Smooth muscle cell (in vitro differentiated cells): ENCODE measurements around the gene PRR16. TPM values are rescaled to one million over a fixed set of nuclear protein-coding genes. Genes with fewer than 3 reads are reported as not detected.

Experiments used
- DNase-seq: peaks from one replicate; lab custom pipeline; 2025; ENCODE audit not compliant: unreplicated experiment; lab: John Stamatoyannopoulos, UW
- H2AFZ ChIP-seq: fragments of 200-600 bp; sonication (generic); 2 replicates; pipeline ENCODE4 v1.6.0; 2016; ENCODE audit warnings: antibody characterized with exemption, low read depth, mild to moderate bottlenecking
- H3F3A ChIP-seq: fragments of 200-600 bp; sonication (generic); 2 replicates; pipeline ENCODE4 v1.6.0; 2017; ENCODE audit warnings: antibody characterized with exemption, low read depth
- H3K27ac ChIP-seq: fragments of 200-600 bp; sonication (generic); 2 replicates; pipeline ENCODE4 v1.5.1; 2016; ENCODE audit warnings: low read depth, mild to moderate bottlenecking
- H3K27me3 ChIP-seq: fragments of 200-600 bp; sonication (generic); 2 replicates; pipeline ENCODE4 v1.6.1; 2016; ENCODE audit warnings: low read depth, mild to moderate bottlenecking
- H3K36me3 ChIP-seq: fragments of 200-600 bp; sonication (generic); 2 replicates; pipeline ENCODE4 v1.5.1; 2016; ENCODE audit warnings: low read depth
- H3K4me1 ChIP-seq: fragments of 200-600 bp; sonication (generic); 2 replicates; pipeline ENCODE4 v1.5.1; 2016; ENCODE audit warnings: low read depth
- H3K4me2 ChIP-seq: fragments of 200-600 bp; sonication (generic); 2 replicates; pipeline ENCODE4 v1.6.0; 2016; ENCODE audit warnings: mild to moderate bottlenecking
- H3K4me3 ChIP-seq: fragments of 200-600 bp; sonication (generic); 2 replicates; pipeline ENCODE4 v1.5.1; 2016; ENCODE audit warnings: mild to moderate bottlenecking
- H3K79me2 ChIP-seq: fragments of 200-600 bp; sonication (generic); 2 replicates; pipeline ENCODE4 v1.6.0; 2016; ENCODE audit warnings: low read depth, mild to moderate bottlenecking
- H3K9ac ChIP-seq: fragments of 200-600 bp; sonication (generic); 2 replicates; pipeline ENCODE4 v1.6.0; 2016; ENCODE audit warnings: low read depth
- H3K9me3 ChIP-seq: fragments of 200-600 bp; sonication (generic); replicated peaks from 2 replicates; pipeline ENCODE4 v1.5.1; 2016; ENCODE audit warnings: low read depth
- H4K20me1 ChIP-seq: fragments of 200-600 bp; sonication (generic); 2 replicates; pipeline ENCODE4 v1.6.0; 2016; ENCODE audit warnings: low read depth
- CTCF ChIP-seq: fragments of 200-600 bp; sonication (generic); IDR thresholded peaks from 2 replicates; pipeline ENCODE4 v1.5.1; 2017; ENCODE audit warnings: borderline replicate concordance, mild to moderate bottlenecking, antibody characterized with exemption; ENCODE audit not compliant: insufficient read depth, poor library complexity, severe bottlenecking
- WGBS: methylation state at CpG from one replicate; pipeline ENCODE4 v1.1.7; 2016; ENCODE audit warnings: low lambda C conversion rate; 5-methylcytosine and 5-hydroxymethylcytosine counted together
- polyA plus RNA-seq: library from polyadenylated mRNA; unstranded; fragments of >200 nt; fragmentation: Nextera tagmentation; extraction: Ambion mirVana; gene quantifications from 2 replicates; pipeline ENCODE4 v1.2.1, GENCODE V29; 2016
- total RNA-seq: library from RNA; depleted of rRNA; stranded (reverse); fragments of >200 nt; gene quantifications from 2 replicates; pipeline ENCODE4 v1.2.3, GENCODE V29; 2014

The PRR16 gene
- total and polyA plus RNA-seq, 2 experiments from 2014 or later, result 6.7 to 13.2 TPM

DNA sequence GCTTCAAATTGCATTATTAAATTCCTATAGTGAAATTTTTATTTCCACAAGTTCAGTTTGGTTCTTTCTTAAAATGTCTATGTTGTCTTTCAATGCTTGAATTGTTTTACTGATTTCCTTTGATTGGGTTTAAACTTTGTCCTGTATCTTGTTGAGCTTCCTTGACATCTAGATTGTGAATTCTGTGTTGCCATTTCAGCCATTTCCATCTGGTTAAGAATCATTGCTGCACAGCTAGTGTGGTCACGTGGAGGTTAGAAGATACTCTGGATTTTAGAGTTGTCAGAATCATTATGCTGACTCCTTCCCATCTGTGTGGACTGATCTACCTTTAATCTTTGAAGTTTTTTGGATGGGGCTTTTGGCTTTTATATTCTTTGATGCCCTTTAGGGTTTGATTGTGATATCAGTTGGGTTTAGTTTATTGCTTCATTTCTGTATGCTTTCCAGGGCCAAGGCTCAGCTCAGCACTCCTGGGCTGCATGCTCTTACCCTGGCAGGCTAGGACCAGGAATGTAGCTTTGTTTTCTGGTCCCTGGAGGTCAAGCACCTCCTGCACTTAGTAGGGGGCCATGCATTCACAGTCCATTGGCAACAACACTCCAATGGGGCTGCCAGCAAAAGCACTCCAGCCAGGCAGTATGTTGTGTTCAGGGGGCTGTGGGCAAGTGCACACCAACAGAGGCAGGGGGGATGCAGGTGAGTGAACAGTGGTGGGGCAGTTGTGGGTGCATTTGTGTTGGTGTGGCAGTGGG lies 141.4 kb downstream of the PRR16 start:
- no peaks in the 10 kb centered on the region for H3K27me3 ChIP-seq
- peak overlapping the region; percentile 42 for H3K4me2 ChIP-seq
- TF ChIP-seq CTCF, result no peak
- no peak overlapping the region for H3K9ac ChIP-seq
- H3F3A ChIP-seq, result no peaks in the 10 kb centered on the region
- H3K36me3 ChIP-seq, result peaks cover 9% of the 10 kb centered on the region
- no peaks in the 10 kb centered on the region for H4K20me1 ChIP-seq
- H3K4me3 ChIP-seq, result no peak overlapping the region
- no peaks in the 10 kb centered on the region for H3K9me3 ChIP-seq
- no peaks in the 10 kb centered on the region for H3K4me1 ChIP-seq
- H2AFZ ChIP-seq, result no peak overlapping the region
- H3K79me2 ChIP-seq, result peaks cover 24% of the 10 kb centered on the region
- DNase-seq, result no peak
- 66% methylated on average over 1 of the region's 1 CpG for WGBS
- peak overlapping the region; percentile 41 for H3K27ac ChIP-seq

GRCh38 chr5:120609570-120609969 lies 145.5 kb downstream of the PRR16 start:
- Histone ChIP-seq H3K27ac (no peak overlapping the region), H3K4me1 (no peaks in the 10 kb centered on the region), H4K20me1 (no peaks in the 10 kb centered on the region), H2AFZ (no peak overlapping the region), H3K9ac (no peak overlapping the region), H3K79me2 (no peaks in the 10 kb centered on the region), H3K36me3 (no peaks in the 10 kb centered on the region), H3K27me3 (no peaks in the 10 kb centered on the region), H3F3A (peaks cover 4% of the 10 kb centered on the region), H3K4me3 (no peak overlapping the region), H3K4me2 (no peak overlapping the region), H3K9me3 (no peaks in the 10 kb centered on the region)
- no peak for TF ChIP-seq CTCF
- no peak for DNase-seq
- 85% methylated on average over 1 of the region's 1 CpG for WGBS

DNA sequence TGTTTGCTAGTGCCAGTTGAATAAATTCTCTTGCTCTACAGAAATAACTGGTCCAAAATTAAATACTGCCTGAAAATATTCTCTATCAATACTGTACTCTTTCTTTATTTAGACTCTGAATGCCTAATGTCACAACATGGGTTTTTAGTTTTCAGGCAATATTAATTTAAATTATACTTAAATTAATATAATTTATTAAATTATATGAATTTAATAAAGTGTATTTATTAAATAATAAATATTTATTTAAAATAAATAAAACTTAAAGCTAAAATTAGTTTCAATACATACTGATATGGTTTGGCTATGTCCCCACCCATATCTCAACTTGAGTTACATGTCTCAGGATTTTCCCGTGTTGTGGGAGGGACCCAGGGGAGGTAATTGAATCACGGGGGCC lies 146.0 kb downstream of the PRR16 start:
- TF ChIP-seq CTCF, result no peak
- no peak for DNase-seq
- no peak overlapping the region for H2AFZ ChIP-seq
- 92% methylated on average over 2 of the region's 2 CpGs for WGBS
- no peak overlapping the region for H3K4me3 ChIP-seq
- H3K9ac ChIP-seq, result no peak overlapping the region
- H3F3A ChIP-seq, result peaks cover 4% of the 10 kb centered on the region
- H3K4me2 ChIP-seq, result no peak overlapping the region
- no peak overlapping the region for H3K27ac ChIP-seq
- no peaks in the 10 kb centered on the region for H3K9me3 ChIP-seq
- no peaks in the 10 kb centered on the region for H3K4me1 ChIP-seq
- no peaks in the 10 kb centered on the region for H3K27me3 ChIP-seq
- H3K79me2 ChIP-seq, result no peaks in the 10 kb centered on the region
- no peaks in the 10 kb centered on the region for H4K20me1 ChIP-seq
- H3K36me3 ChIP-seq, result no peaks in the 10 kb centered on the region

DNA sequence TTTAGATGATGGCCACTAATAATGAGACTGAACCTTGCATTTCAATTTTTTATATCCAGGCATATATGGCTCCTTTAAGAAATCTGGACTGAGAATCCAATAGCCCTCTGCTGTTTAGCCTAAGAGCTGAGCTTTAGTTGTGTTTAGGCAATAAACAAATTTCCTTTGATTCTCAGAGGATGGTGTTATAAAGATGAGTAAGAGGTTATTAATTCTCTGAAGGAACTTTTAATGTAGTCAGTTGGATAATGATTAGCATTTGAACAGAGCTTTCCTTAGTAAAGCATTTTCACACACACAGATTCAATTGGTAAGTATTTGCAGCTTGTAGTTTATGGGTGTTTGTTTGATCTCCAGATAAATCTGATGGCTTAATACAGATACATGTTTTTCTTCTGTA lies 149.6 kb downstream of the PRR16 start:
- Histone ChIP-seq H3F3A (peaks cover 4% of the 10 kb centered on the region), H3K4me2 (peak overlapping the region; percentile 23), H3K27me3 (no peaks in the 10 kb centered on the region), H3K79me2 (peaks cover 4% of the 10 kb centered on the region), H3K36me3 (no peaks in the 10 kb centered on the region), H3K4me3 (no peak overlapping the region), H2AFZ (peak overlapping the region; percentile 8), H3K27ac (peak overlapping the region; percentile 50), H3K4me1 (peaks cover 5% of the 10 kb centered on the region), H4K20me1 (no peaks in the 10 kb centered on the region), H3K9me3 (no peaks in the 10 kb centered on the region), H3K9ac (no peak overlapping the region)
- no peak for DNase-seq
- TF ChIP-seq CTCF, result no peak
